Measurements from ENCODE around the gene TMEM151B. TPM values are rescaled to one million over a fixed set of nuclear protein-coding genes. Genes with fewer than 3 reads are reported as not detected.
A peak's percentile ranks its signal among the peaks of the same experiment; 100 is the strongest.
"Not testable (repeated sequence)": the region's sequence is repeated elsewhere in the genome, so short reads cannot be mapped to it uniquely, and the experiment has no call there.

Gene TMEM151B
- total and polyA plus RNA-seq, 2 of the 13 experiments (the other 11 are each of a cell fraction or from before 2014, with no cell fraction given), result not detected

GRCh38 chr6:44350650-44350994 lies 80.4 kb downstream of the TMEM151B start:
- POLR2A ChIA-PET; H3K9ac ChIP-seq (ENCODE audit: insufficient read depth, low read depth, low read length); H4K20me1 ChIP-seq (ENCODE audit: insufficient read depth, low read length); H3K79me2 ChIP-seq (ENCODE audit: insufficient read depth, low read length); FAIRE-seq; H3K4me3 ChIP-seq (replicated peaks in 1 of 3; ENCODE audit: insufficient read depth in 1 of 3, low read depth in 2 of 3, low read length in 3 of 3); H3K9me3 ChIP-seq (ENCODE audit: low read length); H3K27me3 ChIP-seq (ENCODE audit: control insufficient read depth in 1 of 2, insufficient read depth in 2 of 2, low read length in 2 of 2); H3K4me2 ChIP-seq (ENCODE audit: low read depth, low read length); CTCF ChIA-PET (ENCODE audit: low intra/inter-chr PET ratio, low total read pairs); H3K36me3 ChIP-seq (replicated peaks in 1 of 2; ENCODE audit: control insufficient read depth in 1 of 2, insufficient read depth in 2 of 2, low read length in 2 of 2); intact Hi-C loops (cut with micrococcal nuclease; ENCODE audit: unreplicated experiment); BruUV-seq (replicated peaks); DNase-seq (ENCODE audit: low spot score); in situ Hi-C loops (cut with HindIII; ENCODE audit: extremely low pct_ligation_motif_present, low pct_unique_long_range_greater_than_20kb); H2AFZ ChIP-seq (ENCODE audit: low read length); H3K27ac ChIP-seq (ENCODE audit: extremely low read length, insufficient read depth, low read length): not testable (repeated sequence)
- TF ChIP-seq ZFAT (CRISPR knock-in tag; conservative IDR thresholded peaks at IDR 0.05) (0 out of 2 replicates have a peak, but pooled peaks have one; percentile 57), GFI1 (CRISPR knock-in tag; IDR thresholded peaks at IDR 0.05; ENCODE audit: borderline replicate concordance) (0 out of 2 replicates have a peak, but pooled peaks have one; percentile 19)
- WGBS (ENCODE audit: low lambda C conversion rate), result 14% methylated on average over 4 of the region's 4 CpGs
- ATAC-seq, result peak; percentile 26
- H3K4me1 ChIP-seq (ENCODE audit: insufficient read depth, low read length), result peaks cover 11% of the 10 kb centered on the region

GRCh38 chr6:44352259-44352658 lies 82.0 kb downstream of the TMEM151B start:
- 26% methylated on average over 4 of the region's 4 CpGs for WGBS (ENCODE audit: low lambda C conversion rate)
- TF ChIP-seq NCOA5 (CRISPR knock-in tag; IDR thresholded peaks at IDR 0.05) (no peak), ZNF629 (CRISPR knock-in tag; conservative IDR thresholded peaks at IDR 0.05) (peak; percentile 82), CREM (IDR thresholded peaks at IDR 0.05) (no peak), CREM (CRISPR knock-in tag; IDR thresholded peaks at IDR 0.05) (no peak), ZMYM3 (CRISPR knock-in tag; IDR thresholded peaks at IDR 0.05) (peak; percentile 67; the same call in 1 of the 2 replicates), ZC3H4 (CRISPR knock-in tag; IDR thresholded peaks at IDR 0.05; ENCODE audit: borderline replicate concordance) (no peak)
- Histone ChIP-seq H3K79me2 (ENCODE audit: insufficient read depth, low read length) (no peaks in the 10 kb centered on the region), H3K4me2 (ENCODE audit: low read depth, low read length) (no peak overlapping the region), H3K4me3 (replicated peaks in 1 of 3; ENCODE audit: insufficient read depth in 1 of 3, low read depth in 2 of 3, low read length in 3 of 3) (no peak overlapping the region), H3K9ac (ENCODE audit: insufficient read depth, low read depth, low read length) (no peak overlapping the region), H3K9me3 (ENCODE audit: low read length) (no peaks in the 10 kb centered on the region), H3K27me3 (ENCODE audit: control insufficient read depth in 1 of 2, insufficient read depth in 2 of 2, low read length in 2 of 2) (peaks cover 0 to 3% of the 10 kb centered on the region in 2 experiments; a peak in 1 of 5 replicates), H2AFZ (ENCODE audit: low read length) (no peak overlapping the region), H3K27ac (ENCODE audit: extremely low read length, insufficient read depth, low read length) (no peak overlapping the region), H3K4me1 (ENCODE audit: insufficient read depth, low read length) (peaks cover 11% of the 10 kb centered on the region), H4K20me1 (ENCODE audit: insufficient read depth, low read length) (no peaks in the 10 kb centered on the region), H3K36me3 (replicated peaks in 1 of 2; ENCODE audit: control insufficient read depth in 1 of 2, insufficient read depth in 2 of 2, low read length in 2 of 2) (no peaks in the 10 kb centered on the region)
- BruUV-seq (replicated peaks), result no TSS peak
- in situ Hi-C loops (cut with HindIII; ENCODE audit: extremely low pct_ligation_motif_present, low pct_unique_long_range_greater_than_20kb), result no loop called here
- DNase-seq (ENCODE audit: low spot score), result no peak
- intact Hi-C loops (cut with micrococcal nuclease; ENCODE audit: unreplicated experiment), result no loop called here
- ATAC-seq, result no peak
- no peak for FAIRE-seq
- POLR2A ChIA-PET, result no interaction called here
- CTCF ChIA-PET (ENCODE audit: low intra/inter-chr PET ratio, low total read pairs), result no interaction called here

Measured in HepG2 (cell line).